Hematopoietic multipotent progenitor cell (in vitro differentiated cells): ENCODE measurements around the gene RASAL2. TPM values are rescaled to one million over a fixed set of nuclear protein-coding genes. Genes with fewer than 3 reads are reported as not detected.

Experiments
- DNase-seq, 3 donors: peaks; one replicate each; pipeline ENCODE4 v3.0.0-alpha.2; 2011 to 2015; ENCODE audit warnings: low read depth in 2 of 3, low spot score in 2 of 3
- total RNA-seq: library from RNA; depleted of rRNA; stranded (reverse); fragments of >200 nt; gene quantifications from one replicate; pipeline ENCODE4 v1.2.3, GENCODE V29; 2012

Gene RASAL2
- total RNA-seq, 1 donor = 5.4 TPM

GRCh38 chr1:178483251-178483957 lies 389.5 kb downstream of the RASAL2 start:
- DNase-seq = no peak

- peak in 1 of 3 donors; percentile 50 for DNase-seq
Measured at GRCh38 chr1:178484698-178485225, 390.9 kb downstream of the RASAL2 start.

GRCh38 chr1:178485541-178485981 lies 391.7 kb downstream of the RASAL2 start:
- DNase-seq = peak in 1 of 3 donors; percentile 6

DNA sequence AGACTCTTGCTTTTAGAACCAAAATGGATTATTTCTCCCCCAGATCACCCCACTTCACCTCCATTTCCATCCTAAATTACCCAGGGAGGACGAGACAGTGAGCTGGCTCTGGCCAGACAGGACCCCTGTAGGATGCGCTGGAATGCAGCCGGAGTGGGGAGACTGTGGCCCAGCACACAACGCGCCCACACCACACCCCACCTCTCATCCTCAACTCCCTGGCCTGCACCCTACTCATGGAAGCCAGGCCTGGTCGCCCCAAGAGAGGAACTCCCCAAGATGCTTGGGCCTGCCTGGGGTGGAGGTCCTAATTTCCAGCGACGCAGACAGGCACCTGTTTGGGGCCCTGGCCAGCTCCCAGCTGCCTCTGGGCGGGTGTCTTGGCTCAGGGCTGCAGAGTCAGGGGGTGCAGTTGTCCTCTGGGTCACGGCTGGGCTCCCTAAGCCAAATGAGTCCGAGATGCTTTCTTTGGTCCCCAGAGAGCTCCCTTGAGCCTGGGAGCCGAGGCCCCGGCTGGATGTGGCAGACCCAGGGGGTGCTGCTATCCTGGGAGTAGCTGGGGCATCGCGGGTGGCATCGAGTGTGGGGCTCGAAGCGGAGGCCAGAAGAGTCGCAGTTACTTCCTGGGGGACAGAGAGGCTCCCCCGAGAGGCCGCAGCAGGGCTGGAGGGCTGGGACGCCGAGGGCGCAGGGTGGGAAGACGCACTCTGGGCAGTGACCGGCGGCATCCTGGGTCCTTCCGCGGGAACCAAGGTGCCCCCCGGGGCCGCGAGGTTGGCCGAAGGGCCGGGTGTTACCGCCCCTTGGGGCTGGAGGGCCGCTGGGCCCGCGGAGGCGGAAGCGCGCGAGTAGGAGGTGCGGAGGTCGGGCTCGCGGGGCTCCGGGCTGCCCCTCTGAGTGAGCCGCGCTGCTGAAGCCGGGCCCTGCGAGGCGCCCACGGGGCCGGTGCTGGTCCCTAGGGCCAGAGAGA lies 392.5 kb downstream of the RASAL2 start:
- DNase-seq = peak in 1 of 3 donors; percentile 33

- DNase-seq = peak in 1 of 3 donors; percentile 6
Measured at GRCh38 chr1:178487070-178487615, 393.2 kb downstream of the RASAL2 start.

DNA sequence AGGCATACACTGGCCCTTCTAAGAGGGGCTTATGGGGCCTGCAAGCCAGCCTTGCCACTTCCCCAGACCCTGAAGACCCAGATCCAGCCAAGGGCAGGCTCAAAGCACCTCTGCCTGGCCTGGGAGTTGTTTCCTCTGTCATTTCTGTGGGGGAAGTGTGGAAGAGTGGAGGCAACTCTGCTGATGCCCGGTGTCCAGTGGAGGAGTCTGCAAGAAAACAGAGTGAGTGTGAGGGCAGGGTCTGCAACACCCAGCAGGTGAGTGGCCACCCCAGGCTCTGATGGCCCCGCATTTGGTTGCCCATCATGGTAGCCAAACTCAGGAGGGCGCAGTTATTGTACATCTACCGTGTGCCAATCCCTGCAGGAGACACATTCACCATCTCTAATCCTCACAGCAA lies 394.5 kb downstream of the RASAL2 start:
- DNase-seq = no peak

- no peak for DNase-seq
Measured at GRCh38 chr1:178489399-178489798, 395.5 kb downstream of the RASAL2 start.

DNA sequence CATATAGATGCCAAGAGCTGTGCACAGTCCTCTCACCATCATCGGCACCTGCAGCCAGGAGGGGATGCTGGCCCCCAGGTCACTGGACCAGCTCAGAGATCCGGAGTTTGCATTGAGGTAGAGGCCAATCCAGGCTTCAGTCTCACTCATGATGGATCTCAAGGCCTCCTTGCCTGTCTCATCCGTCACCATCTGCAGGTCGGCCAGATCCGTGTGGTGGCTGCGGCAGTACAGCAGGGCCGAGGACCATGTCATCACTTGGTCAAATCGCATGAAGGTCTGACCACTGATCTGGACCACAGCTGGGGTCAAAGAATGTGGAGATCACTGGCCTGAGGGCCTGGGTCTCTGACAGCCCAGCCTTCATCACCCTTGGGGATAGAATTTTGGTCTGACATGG lies 396.2 kb downstream of the RASAL2 start:
- DNase-seq = no peak

- DNase-seq = no peak
Measured at GRCh38 chr1:178490967-178491366, 397.1 kb downstream of the RASAL2 start.

DNA sequence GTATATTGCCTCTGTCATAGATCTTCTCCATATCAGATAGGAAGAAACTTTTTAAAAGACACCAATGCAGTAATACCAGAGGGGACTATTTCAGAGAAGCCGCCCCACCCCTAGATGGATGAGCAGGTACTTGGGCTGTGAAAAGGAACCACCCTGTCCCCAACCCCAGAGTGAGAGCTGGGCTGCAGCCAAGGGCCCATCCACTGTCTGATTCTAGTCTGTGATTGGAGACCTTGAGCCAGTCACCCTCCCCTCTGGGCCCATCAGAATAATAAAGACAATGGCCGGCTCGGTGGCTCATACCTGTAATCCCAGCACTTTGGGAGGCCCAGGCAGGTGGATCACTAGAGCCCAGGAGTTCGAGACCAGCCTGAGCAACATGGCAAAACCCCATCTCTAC lies 397.8 kb downstream of the RASAL2 start:
- no peak for DNase-seq

DNA sequence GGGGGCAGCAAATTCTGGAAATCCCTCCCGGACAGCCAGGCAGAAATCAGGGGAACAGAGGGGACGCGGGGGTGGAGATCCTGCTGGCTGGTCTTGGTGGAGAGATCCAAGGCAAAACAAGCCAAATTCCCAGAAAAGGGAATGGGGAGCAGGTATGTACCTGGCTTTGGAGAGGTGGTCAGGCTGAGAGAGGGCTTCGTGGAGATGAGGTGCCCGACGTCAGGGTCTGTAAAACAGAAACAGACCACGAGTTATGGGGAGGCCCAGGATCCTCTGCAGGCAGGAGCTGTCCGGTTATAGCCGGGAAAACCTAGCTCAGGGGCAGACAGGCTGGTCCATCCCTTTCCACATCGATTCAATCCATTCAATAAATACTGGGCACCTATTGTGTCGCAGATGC lies 398.4 kb downstream of the RASAL2 start:
- DNase-seq = no peak

GRCh38 chr1:178493301-178493741 lies 399.4 kb downstream of the RASAL2 start:
- DNase-seq = no peak

GRCh38 chr1:178494569-178494971 lies 400.7 kb downstream of the RASAL2 start:
- no peak for DNase-seq

DNA sequence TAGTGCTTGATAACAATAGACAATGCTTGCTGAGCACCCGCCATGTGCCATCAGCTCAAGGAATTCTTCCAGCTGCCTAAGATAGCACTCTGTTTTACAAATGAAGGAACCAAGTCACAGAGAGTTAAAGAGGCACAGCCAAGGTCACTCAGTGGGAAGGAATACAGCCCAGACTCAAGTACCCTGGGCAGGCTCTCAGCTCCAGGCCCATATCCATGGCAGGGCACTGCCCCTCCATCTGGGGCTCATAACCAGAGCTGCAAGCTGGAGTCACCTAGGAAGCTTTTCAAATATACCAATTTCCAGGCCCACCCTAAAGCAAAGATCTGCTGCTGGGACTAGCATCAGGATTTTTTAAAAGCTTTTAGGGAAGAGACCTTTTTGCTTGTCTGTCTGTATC lies 401.3 kb downstream of the RASAL2 start:
- DNase-seq = no peak

GRCh38 chr1:178495741-178496409 lies 402.0 kb downstream of the RASAL2 start:
- no peak for DNase-seq

DNA sequence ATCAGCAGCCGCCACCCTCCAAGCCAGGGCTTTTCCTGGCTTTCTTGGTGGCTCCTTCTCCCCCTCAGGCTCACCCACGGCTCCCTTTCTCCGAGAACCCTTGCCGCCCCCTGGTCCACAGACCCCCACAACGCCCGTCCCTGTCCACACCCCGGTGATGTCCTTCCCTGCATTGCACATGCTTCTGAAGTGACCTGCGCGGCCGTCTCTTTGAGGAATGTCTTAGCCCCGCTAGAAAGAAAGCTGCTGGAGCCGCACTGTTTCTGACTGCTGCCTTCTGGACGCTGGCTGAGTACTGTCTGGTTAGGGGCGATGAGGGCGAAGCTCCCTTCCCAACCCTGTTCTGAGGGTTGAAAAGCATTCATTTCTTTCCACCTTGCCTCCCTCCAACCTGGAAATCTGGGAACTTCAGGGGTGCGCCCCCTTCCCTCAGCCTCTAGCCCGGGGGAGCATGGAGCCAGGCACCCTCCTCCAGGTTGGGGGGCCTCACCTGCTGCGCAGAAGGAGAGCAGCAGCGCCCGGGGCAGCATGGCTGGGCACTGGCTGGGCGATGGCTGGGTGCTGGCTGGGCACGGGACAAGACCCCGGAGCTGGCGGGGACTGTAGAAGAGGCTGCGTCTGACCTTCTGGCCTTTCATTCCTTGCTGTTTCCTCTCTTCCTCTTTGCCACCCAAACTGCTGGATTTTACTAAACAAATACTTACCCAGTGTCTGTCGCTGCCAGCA lies 402.7 kb downstream of the RASAL2 start, which contains the start of gene CLEC20A:
TSS of gene CLEC20A (minus strand) at position 555 of the 726 bp plus-strand sequence. CDS start at position 530, 25 bp downstream.
- DNase-seq = no peak

DNA sequence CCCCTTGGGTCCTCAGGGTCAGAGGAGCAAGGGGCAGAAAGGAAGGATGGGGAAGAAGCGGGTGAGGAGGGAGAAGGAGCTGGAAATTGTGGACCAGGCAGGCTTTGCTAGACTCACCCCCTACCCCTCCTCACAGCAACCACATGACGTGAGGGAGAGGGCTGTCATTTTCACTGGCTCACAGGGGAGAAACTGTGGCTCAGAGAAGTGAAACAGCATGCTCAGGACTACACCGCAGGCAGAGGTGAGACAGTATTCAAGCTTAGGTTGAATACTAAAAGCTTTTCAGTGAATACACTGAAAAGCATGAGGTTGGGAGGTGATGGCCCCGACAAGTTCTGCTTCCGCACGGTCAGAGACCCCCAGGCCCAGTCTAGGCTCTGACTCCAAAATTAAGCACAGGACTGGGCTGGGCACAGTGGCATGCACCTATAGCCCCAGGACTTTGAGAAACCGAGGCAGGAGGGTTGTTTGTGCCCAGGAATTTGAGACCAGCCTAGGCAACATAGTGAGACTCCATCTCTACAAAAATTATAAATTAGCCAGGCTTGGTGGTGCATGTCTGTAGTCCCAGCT lies 404.1 kb downstream of the RASAL2 start:
- DNase-seq = no peak

DNA sequence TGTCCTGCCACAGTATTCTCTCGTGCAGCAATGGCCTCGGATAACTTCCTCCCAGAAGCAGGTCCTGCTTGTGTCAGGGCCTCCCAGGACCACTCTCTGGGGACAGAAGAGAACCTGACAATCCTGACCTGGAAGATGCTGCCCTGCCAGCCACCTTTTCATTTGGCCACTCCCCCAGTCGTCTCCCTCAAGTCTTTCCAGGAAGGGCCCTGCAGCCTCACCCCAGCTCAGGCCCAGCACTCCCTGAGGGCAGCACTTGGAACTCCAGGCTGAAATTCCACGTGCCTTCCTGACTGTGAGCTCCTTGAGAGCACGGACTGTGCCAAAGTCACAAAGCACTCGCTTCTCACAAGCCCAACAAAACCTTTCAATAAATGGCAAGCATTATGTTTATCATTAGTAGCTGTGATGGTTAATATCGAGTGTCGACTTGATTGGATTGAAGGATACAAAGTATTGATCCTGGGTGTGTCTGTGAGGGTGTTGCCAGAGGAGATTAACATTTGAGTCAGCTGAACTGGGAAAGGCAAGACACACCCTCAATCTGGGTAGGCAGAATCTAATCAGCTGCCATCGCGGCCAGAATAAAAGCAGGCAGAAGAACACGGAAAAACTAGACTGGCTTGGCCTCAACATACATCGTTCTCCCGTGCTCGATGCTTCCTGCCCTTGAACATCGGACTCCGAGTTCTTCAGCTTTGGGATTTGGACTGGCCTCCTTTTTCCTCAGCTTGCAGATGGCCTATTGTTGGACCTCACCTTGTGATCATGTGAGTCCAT lies 405.2 kb downstream of the RASAL2 start:
- DNase-seq = no peak
